OCI-LY7 (cell line): Measurements from ENCODE around the gene TXNRD1. TPM values are rescaled to one million over a fixed set of nuclear protein-coding genes. Genes with fewer than 3 reads are reported as not detected.

ENCODE experiments used
- BruUV-seq: library from RNA; stranded (reverse); fragments of 400-500 nt; replicated peaks from 2 replicates; lab custom pipeline; 2021; lab: Mats Ljungman, UMichigan
- CTCF ChIA-PET: fragments of 300-600 bp; sonication (Branson Sonifier 250); formaldehyde crosslinking; loops from one replicate; lab custom pipeline; 2022; ENCODE audit warnings: antibody characterized with exemption; ENCODE audit not compliant: unreplicated experiment; lab: Charles Lee
- POLR2A ChIA-PET: fragments of 300-600 bp; sonication (Branson Sonifier 250); formaldehyde crosslinking; loops from one replicate; lab custom pipeline; 2022; ENCODE audit warnings: antibody characterized with exemption; lab: Charles Lee
- DNase-seq: peaks from one replicate; pipeline ENCODE4 v3.0.0-alpha.2; 2015; ENCODE audit warnings: low spot score
- H2AFZ ChIP-seq: fragments of 200-600 bp; sonication (generic), shearing (Covaris generic); 2 replicates; pipeline ENCODE4 v1.6.1; 2014; ENCODE audit warnings: mild to moderate bottlenecking, antibody characterized with exemption, low read length, moderate library complexity
- H3K27ac ChIP-seq: fragments of 200-600 bp; sonication (generic); 2 replicates; pipeline ENCODE4 v1.5.1; 2014; ENCODE audit warnings: mixed run types, low read depth, mild to moderate bottlenecking, moderate library complexity, low read length, inconsistent platforms; ENCODE audit not compliant: poor library complexity, severe bottlenecking
- H3K36me3 ChIP-seq: fragments of 200-600 bp; sonication (generic); 2 replicates; pipeline ENCODE4 v1.6.1; 2014; ENCODE audit warnings: mild to moderate bottlenecking, antibody characterized with exemption, low read length, moderate library complexity, mixed read lengths; ENCODE audit not compliant: insufficient read depth
- H3K4me1 ChIP-seq: fragments of 200-600 bp; sonication (generic); 2 replicates; pipeline ENCODE4 v1.5.1; 2014; ENCODE audit warnings: mild to moderate bottlenecking, low read length; ENCODE audit not compliant: insufficient read depth, poor library complexity, severe bottlenecking
- H3K4me2 ChIP-seq: fragments of 200-600 bp; sonication (generic); 2 replicates; pipeline ENCODE4 v1.6.1; 2014; ENCODE audit warnings: mild to moderate bottlenecking, low read length
- H3K4me3 ChIP-seq: fragments of 200-600 bp; sonication (generic); 2 replicates; pipeline ENCODE4 v1.5.1; 2014; ENCODE audit warnings: mild to moderate bottlenecking, low read depth, low read length; ENCODE audit not compliant: poor library complexity, severe bottlenecking
- H3K79me2 ChIP-seq: fragments of 200-600 bp; sonication (generic); 2 replicates; pipeline ENCODE4 v1.6.1; 2016; ENCODE audit warnings: low read depth, mild to moderate bottlenecking, low read length, moderate library complexity, mixed read lengths; ENCODE audit not compliant: insufficient read depth
- H3K9me2 ChIP-seq: fragments of 200-600 bp; sonication (generic); 2 replicates; pipeline ENCODE4 v1.6.1; 2016; ENCODE audit warnings: mild to moderate bottlenecking, low read length, mixed read lengths; ENCODE audit not compliant: insufficient read depth
- H3K9me3 ChIP-seq: fragments of 200-600 bp; sonication (generic); 2 replicates; pipeline ENCODE4 v1.6.1; 2014; ENCODE audit warnings: mild to moderate bottlenecking, mixed run types, low read length, mixed read lengths
- H4K20me1 ChIP-seq: fragments of 200-600 bp; sonication (generic); 2 replicates; pipeline ENCODE4 v1.6.1; 2014; ENCODE audit warnings: mild to moderate bottlenecking, antibody characterized with exemption, low read length, moderate library complexity, mixed read lengths; ENCODE audit not compliant: insufficient read depth
- EZH2phosphoT487 ChIP-seq: fragments of 200-600 bp; sonication (generic); IDR thresholded peaks from 2 replicates; pipeline ENCODE4 v1.6.1; 2018; ENCODE audit warnings: low read depth, borderline replicate concordance, mild to moderate bottlenecking, mixed run types, antibody characterized with exemption, low read length, moderate library complexity, mixed read lengths
- intact Hi-C: fragments of 100-400 bp; cut with micrococcal nuclease; formaldehyde crosslinking; loops from one replicate; pipeline ENCODE4 v1.10.0; 2022; ENCODE audit not compliant: unreplicated experiment
- total RNA-seq, 2 experiments: library from RNA; depleted of rRNA in 1 of 2; stranded (reverse); fragments of >200 nt in 1 of 2; shearing (Covaris generic) in 1 of 2; gene quantifications; 2 replicates each; pipeline ENCODE4 v1.2.3, GENCODE V29; 2014 to 2022
- TF ChIP-seq, protein P1 (sequence below): fragments of 200-600 bp; sonication (generic); conservative IDR thresholded peaks from 2 replicates; pipeline ENCODE4 v1.5.1; 2014; ENCODE audit warnings: mild to moderate bottlenecking, antibody characterized with exemption, low read length, moderate library complexity, mixed read lengths

The TXNRD1 gene
- total RNA-seq, 2 experiments from 2014 or later: 117 to 132 TPM

DNA sequence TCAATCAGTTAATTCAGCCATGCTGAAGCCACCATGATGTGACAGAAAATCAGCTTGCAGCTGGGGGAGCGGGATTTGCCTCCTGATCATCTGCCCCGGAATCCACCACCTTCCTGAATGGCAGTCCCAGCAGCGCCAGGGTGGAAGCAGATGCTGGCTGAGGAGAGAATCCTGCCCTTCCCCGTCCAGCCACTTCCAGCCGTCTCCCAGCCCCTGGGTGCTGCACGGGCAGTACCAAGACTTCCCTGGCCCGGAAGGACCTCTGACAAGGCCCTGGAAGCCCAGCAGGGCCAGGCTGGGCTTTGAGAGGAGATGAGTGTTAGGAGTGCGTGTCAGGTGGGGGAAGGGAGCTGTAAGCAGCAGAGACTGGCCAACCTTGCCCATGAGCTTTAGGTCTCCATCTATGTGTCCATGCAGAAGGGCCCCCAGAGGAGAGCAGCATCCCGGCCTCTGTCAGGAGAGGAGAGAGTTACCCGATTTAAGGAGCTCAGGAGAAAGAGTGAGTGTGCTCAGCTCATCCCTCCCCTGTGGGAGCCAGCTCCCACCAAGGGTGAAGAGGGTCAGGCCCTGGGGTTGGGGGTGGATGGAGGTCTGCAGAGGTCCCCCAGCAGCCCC, 157.2 kb downstream of the TXNRD1 start:
- intact Hi-C loops: no loop called here
- no peak for DNase-seq
- H3K79me2 ChIP-seq: no peaks in the 10 kb centered on the region
- H3K36me3 ChIP-seq: no peaks in the 10 kb centered on the region
- POLR2A ChIA-PET: interaction anchor here (0.6 to 0.7 kb wide), 3 partner anchors 11 to 37 kb away, joined by 3 to 4 read pairs (median 3); no protein-coding TSS in a partner anchor
- no peaks in the 10 kb centered on the region for H4K20me1 ChIP-seq
- H3K4me2 ChIP-seq: no peak overlapping the region
- CTCF ChIA-PET: interaction anchor here (1.1 to 1.6 kb wide), 2 partner anchors 9 to 696 kb away, joined by 3 to 4 read pairs; no protein-coding TSS in a partner anchor
- no peak overlapping the region for H3K4me3 ChIP-seq
- no peak overlapping the region for H3K27ac ChIP-seq
- no peak overlapping the region for H2AFZ ChIP-seq
- no peaks in the 10 kb centered on the region for H3K9me3 ChIP-seq
- H3K4me1 ChIP-seq: peaks cover 4% of the 10 kb centered on the region
- BruUV-seq: no TSS peak
- H3K9me2 ChIP-seq: no peaks in the 10 kb centered on the region
- TF ChIP-seq, protein P1, sequence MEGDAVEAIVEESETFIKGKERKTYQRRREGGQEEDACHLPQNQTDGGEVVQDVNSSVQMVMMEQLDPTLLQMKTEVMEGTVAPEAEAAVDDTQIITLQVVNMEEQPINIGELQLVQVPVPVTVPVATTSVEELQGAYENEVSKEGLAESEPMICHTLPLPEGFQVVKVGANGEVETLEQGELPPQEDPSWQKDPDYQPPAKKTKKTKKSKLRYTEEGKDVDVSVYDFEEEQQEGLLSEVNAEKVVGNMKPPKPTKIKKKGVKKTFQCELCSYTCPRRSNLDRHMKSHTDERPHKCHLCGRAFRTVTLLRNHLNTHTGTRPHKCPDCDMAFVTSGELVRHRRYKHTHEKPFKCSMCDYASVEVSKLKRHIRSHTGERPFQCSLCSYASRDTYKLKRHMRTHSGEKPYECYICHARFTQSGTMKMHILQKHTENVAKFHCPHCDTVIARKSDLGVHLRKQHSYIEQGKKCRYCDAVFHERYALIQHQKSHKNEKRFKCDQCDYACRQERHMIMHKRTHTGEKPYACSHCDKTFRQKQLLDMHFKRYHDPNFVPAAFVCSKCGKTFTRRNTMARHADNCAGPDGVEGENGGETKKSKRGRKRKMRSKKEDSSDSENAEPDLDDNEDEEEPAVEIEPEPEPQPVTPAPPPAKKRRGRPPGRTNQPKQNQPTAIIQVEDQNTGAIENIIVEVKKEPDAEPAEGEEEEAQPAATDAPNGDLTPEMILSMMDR: no peak
- TF ChIP-seq EZH2phosphoT487: no peak

DNA sequence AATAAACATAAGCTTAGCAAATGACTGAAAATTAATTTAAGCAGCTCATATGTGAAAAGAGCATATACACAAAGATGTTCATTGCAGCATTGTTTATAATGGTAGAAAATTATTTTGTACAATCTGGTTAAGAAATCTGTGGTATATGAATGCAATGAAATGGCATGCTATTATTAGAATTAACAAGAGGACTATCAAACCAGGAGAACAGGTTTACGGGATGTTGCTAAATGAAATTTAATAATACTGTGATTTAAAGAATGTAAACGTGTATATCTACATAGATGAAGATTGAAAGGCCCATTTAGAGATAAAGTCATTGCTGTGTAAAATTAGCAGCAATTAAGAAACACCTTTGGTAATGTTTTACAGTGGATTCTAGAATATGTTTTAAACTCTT, 158.5 kb downstream of the TXNRD1 start:
- Histone ChIP-seq H3K4me1 (peaks cover 4% of the 10 kb centered on the region), H3K9me2 (no peaks in the 10 kb centered on the region), H3K9me3 (no peaks in the 10 kb centered on the region), H2AFZ (no peak overlapping the region), H3K27ac (no peak overlapping the region), H4K20me1 (no peaks in the 10 kb centered on the region), H3K36me3 (no peaks in the 10 kb centered on the region), H3K4me2 (no peak overlapping the region), H3K4me3 (no peak overlapping the region), H3K79me2 (no peaks in the 10 kb centered on the region)
- ChIA-PET CTCF (interaction anchor here (1.1 to 1.6 kb wide), 2 partner anchors 8 to 695 kb away, joined by 3 to 4 read pairs; no protein-coding TSS in a partner anchor), POLR2A (interaction anchor here (0.5 to 0.9 kb wide), 6 partner anchors 9 to 1836 kb away, joined by 3 to 4 read pairs (median 4); no protein-coding TSS in a partner anchor)
- TF ChIP-seq EZH2phosphoT487: no peak
- TF ChIP-seq, protein P1: no peak
- intact Hi-C loops: no loop called here
- no peak for DNase-seq
- no TSS peak for BruUV-seq

- H2AFZ ChIP-seq: no peak overlapping the region
- no TSS peak for BruUV-seq
- no peaks in the 10 kb centered on the region for H3K9me2 ChIP-seq
- CTCF ChIA-PET: no interaction called here
- TF ChIP-seq EZH2phosphoT487: no peak
- TF ChIP-seq, protein P1: no peak
- no peak overlapping the region for H3K4me3 ChIP-seq
- no peak overlapping the region for H3K4me2 ChIP-seq
- peaks cover 4% of the 10 kb centered on the region for H3K4me1 ChIP-seq
- POLR2A ChIA-PET: interaction anchor here (0.6 to 0.8 kb wide), 4 partner anchors 9 to 173 kb away, joined by 3 to 4 read pairs (median 4); no protein-coding TSS in a partner anchor
- H3K9me3 ChIP-seq: no peaks in the 10 kb centered on the region
- intact Hi-C loops: no loop called here
- no peaks in the 10 kb centered on the region for H4K20me1 ChIP-seq
- H3K27ac ChIP-seq: no peak overlapping the region
- DNase-seq: no peak
- no peaks in the 10 kb centered on the region for H3K36me3 ChIP-seq
- no peaks in the 10 kb centered on the region for H3K79me2 ChIP-seq
Observed at GRCh38 chr12:104374806-104375205, 159.2 kb downstream of the TXNRD1 start.
